Mesenchymal stem cell (in vitro differentiated cells and primary cell): ENCODE results near the gene GJB6.

ENCODE experiments used
- DNase-seq: peaks from one replicate; pipeline ENCODE4 v3.0.0-alpha.2; 2013
- H2AFZ ChIP-seq: one replicate; pipeline ENCODE4 v1.6.1; 2013; ENCODE audit warnings: low read depth, mild to moderate bottlenecking, control low read depth, inconsistent platforms, low read length, moderate library complexity
- H2AK5ac ChIP-seq: 2 replicates; pipeline ENCODE4 v1.6.1; 2013; ENCODE audit warnings: low read length, moderate library complexity, mild to moderate bottlenecking, inconsistent platforms; ENCODE audit not compliant: severe bottlenecking
- H2BK120ac ChIP-seq: one replicate; pipeline ENCODE4 v1.6.1; 2013; ENCODE audit warnings: low read depth, mild to moderate bottlenecking, inconsistent platforms, low read length, moderate library complexity
- H2BK12ac ChIP-seq, 2 experiments: one replicate each; pipeline ENCODE4 v1.6.1; 2013; ENCODE audit warnings: inconsistent platforms in 2 of 2, low read length in 2 of 2, mild to moderate bottlenecking in 2 of 2, moderate library complexity in 2 of 2, control low read depth in 1 of 2
- H2BK15ac ChIP-seq: one replicate; pipeline ENCODE4 v1.6.1; 2013; ENCODE audit warnings: mild to moderate bottlenecking, low read depth, inconsistent platforms; ENCODE audit not compliant: poor library complexity, severe bottlenecking
- H2BK5ac ChIP-seq: 2 replicates; pipeline ENCODE4 v1.6.1; 2013; ENCODE audit warnings: low read depth, mild to moderate bottlenecking, low read length, control low read depth, inconsistent platforms; ENCODE audit not compliant: poor library complexity, severe bottlenecking
- H3K14ac ChIP-seq, 2 experiments: one replicate each; pipeline ENCODE4 v1.6.1; 2013; ENCODE audit warnings: inconsistent platforms in 2 of 2, low read length in 2 of 2, control low read depth in 1 of 2, mild to moderate bottlenecking in 1 of 2, moderate library complexity in 1 of 2
- H3K18ac ChIP-seq, 2 experiments: one replicate each; pipeline ENCODE4 v1.6.1; 2013; ENCODE audit warnings: inconsistent platforms in 2 of 2, low read length in 2 of 2, control low read depth in 1 of 2, low read depth in 1 of 2, mild to moderate bottlenecking in 1 of 2
- H3K23ac ChIP-seq, 2 experiments: one replicate each; pipeline ENCODE4 v1.6.1; 2013; ENCODE audit warnings: inconsistent platforms in 2 of 2, low read length in 2 of 2, mild to moderate bottlenecking in 2 of 2, moderate library complexity in 2 of 2, control low read depth in 1 of 2
- H3K27ac ChIP-seq: 2 replicates; pipeline ENCODE4 v1.5.1; 2013; ENCODE audit warnings: mild to moderate bottlenecking, moderate library complexity, low read length, control low read depth, inconsistent platforms; ENCODE audit not compliant: poor library complexity, severe bottlenecking
- H3K27me3 ChIP-seq, 2 experiments: 2 replicates each; pipeline versions ENCODE4 v1.6.1 to v1.7.0; 2013; ENCODE audit warnings: low read length in 2 of 2, mild to moderate bottlenecking in 2 of 2, moderate library complexity in 2 of 2, control low read depth in 1 of 2, inconsistent platforms in 1 of 2; ENCODE audit not compliant: control insufficient read depth in 1 of 2, insufficient read depth in 1 of 2
- H3K36me3 ChIP-seq, 2 experiments: 2 replicates each; pipeline versions ENCODE4 v1.6.1 to v1.7.0; 2013; ENCODE audit warnings: low read length in 2 of 2, control low read depth in 1 of 2, inconsistent platforms in 1 of 2, low read depth in 1 of 2, mild to moderate bottlenecking in 1 of 2; ENCODE audit not compliant: insufficient read depth in 2 of 2, control insufficient read depth in 1 of 2
- H3K4ac ChIP-seq, 2 experiments: one replicate each; pipeline ENCODE4 v1.6.1; 2013; ENCODE audit warnings: inconsistent platforms in 2 of 2, low read length in 2 of 2, mild to moderate bottlenecking in 2 of 2, moderate library complexity in 2 of 2, control low read depth in 1 of 2, low read depth in 1 of 2
- H3K4me1 ChIP-seq: 2 replicates; pipeline ENCODE4 v1.6.1; 2013; ENCODE audit warnings: low read depth, low read length, control low read depth; ENCODE audit not compliant: control insufficient read depth, insufficient read depth
- H3K4me2 ChIP-seq: 2 replicates; pipeline ENCODE4 v1.6.1; 2013; ENCODE audit warnings: low read length, mild to moderate bottlenecking, inconsistent platforms; ENCODE audit not compliant: poor library complexity, severe bottlenecking
- H3K4me3 ChIP-seq, 2 experiments: 2 replicates each; pipeline versions ENCODE4 v1.5.1 to v1.7.0; 2013; ENCODE audit warnings: low read length in 2 of 2, mild to moderate bottlenecking in 2 of 2, control low read depth in 1 of 2, low read depth in 1 of 2; ENCODE audit not compliant: insufficient read depth in 1 of 2
- H3K79me1 ChIP-seq: replicated peaks from 2 replicates; pipeline ENCODE4 v1.6.1; 2013; ENCODE audit warnings: mild to moderate bottlenecking, control low read depth, low read length, inconsistent platforms; ENCODE audit not compliant: poor library complexity, severe bottlenecking
- H3K9ac ChIP-seq: 2 replicates; pipeline ENCODE4 v1.7.0; 2013; ENCODE audit warnings: mild to moderate bottlenecking, low read length, moderate library complexity
- H3K9me3 ChIP-seq: 2 replicates; pipeline ENCODE4 v1.7.0; 2013; ENCODE audit warnings: mild to moderate bottlenecking, low read length; ENCODE audit not compliant: control insufficient read depth
- H4K8ac ChIP-seq: one replicate; pipeline ENCODE4 v1.6.1; 2013; ENCODE audit warnings: inconsistent platforms, mild to moderate bottlenecking, low read length, moderate library complexity
- H4K91ac ChIP-seq: one replicate; pipeline ENCODE4 v1.6.1; 2013; ENCODE audit warnings: mild to moderate bottlenecking, low read length, inconsistent platforms
- WGBS: methylation state at CpG from one replicate; pipeline ENCODE4 v1.1.7; 2013; ENCODE audit warnings: mixed read lengths; 5-methylcytosine and 5-hydroxymethylcytosine counted together

The GJB6 gene

DNA sequence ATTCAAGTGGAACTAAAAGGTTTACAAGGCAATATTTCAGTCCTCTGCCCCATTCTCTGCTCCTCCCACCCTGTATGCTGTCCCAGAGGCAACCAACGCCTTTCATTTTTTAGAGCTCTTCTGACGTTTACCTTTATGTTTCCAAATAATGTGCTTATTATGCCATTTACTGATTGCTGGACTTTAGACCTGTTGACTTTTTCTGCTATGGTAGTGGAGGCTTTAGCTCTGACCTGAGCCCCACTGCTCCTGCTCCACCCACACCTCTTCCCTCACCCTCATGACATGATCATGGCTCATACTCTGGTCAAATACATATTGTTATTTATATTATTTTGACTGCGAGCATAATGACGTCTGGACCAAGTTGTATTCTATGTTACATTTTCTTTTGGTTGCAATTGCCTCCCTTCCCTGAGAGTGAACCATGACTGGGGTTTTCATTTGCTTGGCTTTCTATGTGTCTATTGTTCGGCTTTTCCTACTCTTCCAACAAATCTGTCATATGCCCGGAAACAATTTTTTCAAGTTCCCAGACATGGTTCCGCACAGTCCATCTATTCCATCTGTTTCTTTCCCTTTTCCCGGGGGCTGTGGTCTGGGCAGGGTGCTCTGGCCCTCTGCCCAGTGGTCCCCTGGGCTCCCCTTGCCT is 31.4 kb upstream of the GJB6 start:
- Histone ChIP-seq H2AFZ (no peak overlapping the region), H2BK12ac (no peak overlapping the region), H3K9ac (no peak overlapping the region), H2BK120ac (no peak overlapping the region), H2AK5ac (no peak overlapping the region), H4K8ac (no peak overlapping the region), H3K79me1 (no peaks in the 10 kb centered on the region), H3K27me3 (peaks cover 0 to 29% of the 10 kb centered on the region in 2 experiments), H3K36me3 (no peaks in the 10 kb centered on the region), H3K27ac (no peak overlapping the region), H3K23ac (no peak overlapping the region), H4K91ac (no peak overlapping the region), H2BK15ac (no peak overlapping the region), H3K14ac (no peak overlapping the region), H2BK5ac (no peak overlapping the region), H3K4ac (no peak overlapping the region), H3K18ac (no peak overlapping the region), H3K4me1 (no peaks in the 10 kb centered on the region), H3K4me2 (no peak overlapping the region), H3K9me3 (no peaks in the 10 kb centered on the region), H3K4me3 (no peak overlapping the region)
- DNase-seq, result no peak
- 92% methylated on average over 8 of the region's 8 CpGs for WGBS

DNA sequence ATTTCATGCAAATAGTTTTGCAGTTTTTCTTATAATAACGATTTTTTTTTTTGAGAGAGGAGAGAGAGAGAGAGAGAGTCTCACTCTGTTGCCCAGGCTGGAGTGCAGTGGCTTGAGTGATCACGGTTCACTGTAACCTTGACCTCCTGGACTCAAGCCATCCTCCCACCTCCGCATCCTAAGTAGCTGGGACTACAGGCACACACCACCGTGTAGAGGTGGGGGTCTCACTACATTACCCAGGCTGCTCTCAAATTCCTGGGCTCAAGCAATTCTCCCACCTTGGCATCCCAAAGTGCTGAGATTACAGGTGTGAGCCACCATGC is 26.8 kb upstream of the GJB6 start:
- H4K8ac ChIP-seq, result no peak overlapping the region
- no peak overlapping the region for H3K27ac ChIP-seq
- H2AFZ ChIP-seq, result no peak overlapping the region
- H4K91ac ChIP-seq, result no peak overlapping the region
- H3K4ac ChIP-seq, result no peak overlapping the region
- no peak overlapping the region for H3K23ac ChIP-seq
- no peak overlapping the region for H3K9ac ChIP-seq
- no peak overlapping the region for H3K4me3 ChIP-seq
- peaks cover 10 to 35% of the 10 kb centered on the region in 2 experiments for H3K27me3 ChIP-seq
- H3K4me2 ChIP-seq, result no peak overlapping the region
- H2BK12ac ChIP-seq, result no peak overlapping the region
- WGBS, result 87% methylated on average over 3 of the region's 4 CpGs
- peaks cover 3% of the 10 kb centered on the region for H3K9me3 ChIP-seq
- H2AK5ac ChIP-seq, result no peak overlapping the region
- H2BK5ac ChIP-seq, result no peak overlapping the region
- no peaks in the 10 kb centered on the region for H3K79me1 ChIP-seq
- no peak overlapping the region for H3K14ac ChIP-seq
- no peak overlapping the region for H2BK120ac ChIP-seq
- no peak overlapping the region for H2BK15ac ChIP-seq
- H3K36me3 ChIP-seq, result no peaks in the 10 kb centered on the region
- H3K18ac ChIP-seq, result no peak overlapping the region
- no peaks in the 10 kb centered on the region for H3K4me1 ChIP-seq
- DNase-seq, result no peak

DNA sequence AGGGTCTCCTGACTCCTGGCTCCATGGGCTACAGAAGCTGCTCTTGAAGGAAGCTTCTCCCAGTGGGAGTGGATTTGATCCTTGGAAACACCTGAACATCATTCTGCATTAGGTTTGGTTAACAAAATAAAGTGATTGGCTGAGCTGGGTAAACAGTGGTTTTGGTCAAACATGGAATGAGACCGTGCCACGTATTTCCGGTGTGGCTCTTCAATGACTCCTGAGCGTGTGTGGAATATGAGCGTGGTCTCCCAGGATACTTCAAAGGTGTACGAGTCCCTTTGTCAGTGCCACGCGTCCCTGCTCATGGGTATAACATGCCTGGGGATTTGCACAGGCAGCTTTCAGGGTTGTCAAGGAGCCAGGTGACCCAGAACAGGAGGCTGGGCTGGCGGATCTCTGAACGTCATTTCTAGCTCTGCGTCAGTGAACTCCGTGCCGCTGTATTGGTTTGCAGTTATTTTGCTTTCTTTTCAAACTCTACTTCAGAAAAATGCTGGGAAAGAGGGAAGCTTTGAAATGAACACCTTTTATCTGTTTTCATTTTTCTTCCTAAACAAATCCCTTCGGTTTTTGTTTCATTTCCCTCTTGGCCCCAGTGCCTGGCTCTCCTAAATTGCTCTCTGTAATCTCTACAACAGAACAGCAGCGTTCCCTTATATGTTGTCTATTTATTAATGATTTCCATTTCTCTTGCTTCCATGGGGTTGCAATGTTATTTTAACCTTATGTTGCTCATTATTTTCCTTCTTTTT is 26.3 kb upstream of the GJB6 start:
- Histone ChIP-seq H2AK5ac (no peak overlapping the region), H4K91ac (no peak overlapping the region), H3K4me3 (no peak overlapping the region), H3K27ac (no peak overlapping the region), H3K36me3 (no peaks in the 10 kb centered on the region), H3K4ac (no peak overlapping the region), H2BK5ac (no peak overlapping the region), H3K79me1 (no peaks in the 10 kb centered on the region), H3K27me3 (peaks cover 10 to 38% of the 10 kb centered on the region in 2 experiments), H3K4me1 (no peaks in the 10 kb centered on the region), H3K9me3 (peaks cover 3% of the 10 kb centered on the region), H3K23ac (no peak overlapping the region), H4K8ac (no peak overlapping the region), H3K14ac (no peak overlapping the region), H3K9ac (no peak overlapping the region), H3K18ac (no peak overlapping the region), H2BK12ac (no peak overlapping the region), H2AFZ (no peak overlapping the region), H2BK120ac (no peak overlapping the region), H3K4me2 (no peak overlapping the region), H2BK15ac (no peak overlapping the region)
- DNase-seq, result no peak
- WGBS, result 84% methylated on average over 14 of the region's 15 CpGs

DNA sequence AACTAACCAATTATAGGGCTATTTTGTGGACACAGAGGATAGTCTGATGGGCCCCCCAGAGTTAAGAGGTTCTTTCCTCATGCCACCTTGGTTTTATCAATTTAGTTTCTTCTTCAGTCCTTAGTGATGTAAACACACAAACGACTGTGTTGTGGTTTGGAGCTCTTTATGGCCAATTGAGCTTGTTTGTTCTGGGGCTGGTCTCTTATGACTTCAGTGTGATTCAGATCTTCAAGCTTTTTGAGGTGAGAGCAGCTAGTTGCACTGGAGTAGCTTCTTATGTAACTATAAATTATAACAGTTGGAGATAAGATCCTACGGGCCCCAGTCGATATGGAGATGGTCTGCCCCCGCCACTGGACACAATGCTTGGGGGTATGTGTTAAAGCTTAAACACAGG is 22.0 kb upstream of the GJB6 start:
- Histone ChIP-seq H2BK5ac (no peak overlapping the region), H3K14ac (no peak overlapping the region), H2BK120ac (no peak overlapping the region), H4K8ac (no peak overlapping the region), H4K91ac (no peak overlapping the region), H3K79me1 (no peaks in the 10 kb centered on the region), H3K36me3 (no peaks in the 10 kb centered on the region), H3K9me3 (peaks cover 3% of the 10 kb centered on the region), H2BK12ac (no peak overlapping the region), H3K4me1 (no peaks in the 10 kb centered on the region), H2AFZ (no peak overlapping the region), H3K9ac (no peak overlapping the region), H3K27me3 (peaks cover 15 to 39% of the 10 kb centered on the region in 2 experiments), H2AK5ac (no peak overlapping the region), H3K23ac (no peak overlapping the region), H3K18ac (no peak overlapping the region), H3K4me2 (no peak overlapping the region), H2BK15ac (no peak overlapping the region), H3K4me3 (no peak overlapping the region), H3K27ac (no peak overlapping the region), H3K4ac (no peak overlapping the region)
- DNase-seq, result no peak
- whole genome bisulfite sequencing, result 35% methylated on average over 1 of the region's 4 CpGs
